Spleen (tissue), 7 donors: ENCODE data around the gene UGT3A1.

Experiments used
- POLR2AphosphoS5 ChIP-seq, 3 donors: sonication (generic); formaldehyde crosslinking; IDR thresholded peaks; one replicate each; pipeline ENCODE4 v1.5.1; 2017; ENCODE audit warnings: antibody characterized with exemption in 3 of 3
- TF ChIP-seq, protein P1 (sequence below), 11 experiments: fragments of 200-600 bp in 7 of 11; fragments of 450-650 bp in 4 of 11; sonication (generic) in 4 of 11; IDR thresholded peaks in 8 of 11; conservative IDR thresholded peaks in 3 of 11; 1 replicate in 7 of 11; 2 replicates in 4 of 11; pipeline versions ENCODE4 v1.4.0 to v1.8.0; 2016 to 2021; ENCODE audit warnings: antibody characterized with exemption in 11 of 11, inconsistent platforms in 4 of 11, mild to moderate bottlenecking in 1 of 11
- donor health status: DM: no; HTN: no; CAD: no; lungs with moderate emphysema.
- donor health status: DM: no; HTN: no; CAD: no.
- donor health status: DM: no; HTN: no; CAD: no.

DNA sequence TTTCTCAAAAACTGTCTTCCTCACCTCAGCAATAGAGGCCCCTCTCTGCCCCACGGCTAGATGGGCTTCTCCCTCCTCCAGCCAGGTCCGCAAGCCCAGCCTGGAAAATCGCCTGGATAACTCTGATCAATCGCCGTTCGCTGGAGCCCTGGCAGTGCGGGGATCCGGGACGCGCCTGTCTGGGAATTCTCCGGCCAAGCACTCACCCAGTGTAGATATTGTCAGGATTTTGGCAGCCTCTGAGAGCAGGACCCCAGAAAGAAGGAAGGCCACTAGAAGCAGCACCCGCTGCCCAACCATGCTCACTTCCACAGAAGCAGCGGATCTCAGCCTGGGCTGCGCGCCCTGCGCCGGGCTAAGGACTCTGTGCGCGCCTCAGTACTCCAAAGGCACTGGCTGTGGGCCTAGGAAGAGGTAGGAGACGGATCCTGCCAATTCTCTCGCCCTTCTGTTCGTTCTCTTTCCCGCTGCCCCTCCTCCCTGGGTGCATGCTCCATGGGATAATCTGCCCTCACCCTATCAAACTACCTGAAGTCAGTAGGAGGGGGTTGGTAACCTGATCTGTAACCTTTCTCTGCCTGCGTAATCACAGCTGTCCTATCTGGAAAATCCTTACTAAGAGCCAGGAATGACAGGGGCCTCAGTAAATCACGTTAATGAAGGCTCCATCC is at the start of gene UGT3A1:
- TF ChIP-seq, protein P1, sequence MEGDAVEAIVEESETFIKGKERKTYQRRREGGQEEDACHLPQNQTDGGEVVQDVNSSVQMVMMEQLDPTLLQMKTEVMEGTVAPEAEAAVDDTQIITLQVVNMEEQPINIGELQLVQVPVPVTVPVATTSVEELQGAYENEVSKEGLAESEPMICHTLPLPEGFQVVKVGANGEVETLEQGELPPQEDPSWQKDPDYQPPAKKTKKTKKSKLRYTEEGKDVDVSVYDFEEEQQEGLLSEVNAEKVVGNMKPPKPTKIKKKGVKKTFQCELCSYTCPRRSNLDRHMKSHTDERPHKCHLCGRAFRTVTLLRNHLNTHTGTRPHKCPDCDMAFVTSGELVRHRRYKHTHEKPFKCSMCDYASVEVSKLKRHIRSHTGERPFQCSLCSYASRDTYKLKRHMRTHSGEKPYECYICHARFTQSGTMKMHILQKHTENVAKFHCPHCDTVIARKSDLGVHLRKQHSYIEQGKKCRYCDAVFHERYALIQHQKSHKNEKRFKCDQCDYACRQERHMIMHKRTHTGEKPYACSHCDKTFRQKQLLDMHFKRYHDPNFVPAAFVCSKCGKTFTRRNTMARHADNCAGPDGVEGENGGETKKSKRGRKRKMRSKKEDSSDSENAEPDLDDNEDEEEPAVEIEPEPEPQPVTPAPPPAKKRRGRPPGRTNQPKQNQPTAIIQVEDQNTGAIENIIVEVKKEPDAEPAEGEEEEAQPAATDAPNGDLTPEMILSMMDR (IDR thresholded peaks at IDR 0.05 in 8 of 11, conservative IDR thresholded peaks at IDR 0.05 in 3 of 11) = no peak
- no peak for TF ChIP-seq POLR2AphosphoS5 (IDR thresholded peaks at IDR 0.05)
